Ovary (tissue), 9 donors: ENCODE measurements around the gene EXOC7. TPM values are rescaled to one million over a fixed set of nuclear protein-coding genes. Genes with fewer than 3 reads are reported as not detected.

ENCODE experiments used
- DNase-seq, 5 donors: peaks; one replicate each; pipeline ENCODE4 v3.0.0-alpha.2; 2019 to 2020
- H3K27ac ChIP-seq, 2 donors: fragments of 200-600 bp; one replicate each; pipeline versions ENCODE4 v1.5.1 to v1.8.0; 2019 to 2022
- H3K27me3 ChIP-seq: fragments of 200-600 bp; one replicate; pipeline ENCODE4 v1.8.0; 2022
- H3K36me3 ChIP-seq: fragments of 200-600 bp; sonication (generic); one replicate; pipeline ENCODE4 v1.5.1; 2019
- H3K4me1 ChIP-seq: one replicate; pipeline ENCODE4 v1.8.1; 2013; ENCODE audit warnings: mild to moderate bottlenecking, moderate library complexity; ENCODE audit not compliant: insufficient read depth
- H3K4me3 ChIP-seq: fragments of 200-600 bp; sonication (generic); one replicate; pipeline ENCODE4 v1.5.1; 2017
- H3K9me3 ChIP-seq, 2 donors: fragments of 200-600 bp in 1 of 2; sonication (generic) in 1 of 2; one replicate each; pipeline versions ENCODE4 v1.5.1 to v1.8.1; 2013 to 2019; ENCODE audit warnings: mild to moderate bottlenecking in 1 of 2, moderate library complexity in 1 of 2
- EP300 ChIP-seq: sonication (generic); formaldehyde crosslinking; IDR thresholded peaks from one replicate; pipeline ENCODE4 v1.6.1; 2017; ENCODE audit warnings: antibody characterized with exemption
- POLR2A ChIP-seq: fragments of 450-650 bp; IDR thresholded peaks from one replicate; pipeline ENCODE4 v1.6.1; 2017; ENCODE audit warnings: antibody characterized with exemption, mild to moderate bottlenecking, moderate library complexity
- WGBS, 3 donors: extraction: QIAGEN DNeasy Blood & Tissue Kit in 1 of 3; methylation state at CpG; one replicate each; pipeline versions ENCODE4 v1.1.5 to v1.1.7; 2013 to 2017; 5-methylcytosine and 5-hydroxymethylcytosine counted together
- intact Hi-C, 4 donors: fragments of 100-400 bp; cut with DNase I; formaldehyde crosslinking; loops; one replicate each; pipeline versions ENCODE4 v1.11.0 to v1.15.1; 2022 to 2023
- polyA plus RNA-seq, 2 donors: library from polyadenylated mRNA; stranded (reverse); fragments of 200-250 nt in 1 of 2; fragments of 350-450 nt in 1 of 2; fragmentation: Illumina TruSeq in 1 of 2; extraction: RNeasy Lipid Tissue Mini Kit (QIAGEN cat#74804) in 1 of 2; gene quantifications; one replicate each; pipeline ENCODE4 v1.2.3, GENCODE V29; 2013 to 2014
- total RNA-seq, 7 donors: library from RNA; depleted of rRNA in 2 of 7; stranded (reverse); fragments of >200 nt in 2 of 7; fragmentation: NEBNext Ultra II Directional in 3 of 7; extraction: Animal tissue kit (Norgen Biotek cat#: 25700) in 3 of 7; gene quantifications; one replicate each; pipeline versions ENCODE4 v1.1.0 to v1.2.4, GENCODE V29; 2016 to 2023
- TF ChIP-seq, protein P1 (sequence below), 3 donors: fragments of 450-650 bp in 2 of 3; fragments of 200-600 bp in 1 of 3; IDR thresholded peaks; one replicate each; pipeline versions ENCODE4 v1.5.1 to v1.8.0; 2016 to 2022; ENCODE audit warnings: antibody characterized with exemption in 3 of 3, mild to moderate bottlenecking in 1 of 3
- donor health status: DM: no; HTN: no; CAD: no; lungs with moderate emphysema.
- donor health status: DM: no; HTN: no; CAD: no.
- donor health status: Bipolar disorder and iron deficiency.
- donor health status: DM: yes; HTN: yes; CAD: no.
- donor health status: DM: no; HTN: no; CAD: no.
- donor health status: DM: yes; HTN: yes; CAD: no.

Gene EXOC7
- total and polyA plus RNA-seq, 9 donors = 46.9 to 121 (median 114) TPM

- Histone ChIP-seq H3K4me1 (no peaks in the 10 kb centered on the region), H3K9me3 (no peaks in the 10 kb centered on the region), H3K36me3 (no peaks in the 10 kb centered on the region), H3K27ac (no peak overlapping the region), H3K4me3 (no peak overlapping the region), H3K27me3 (no peaks in the 10 kb centered on the region)
- intact Hi-C loops = no loop called here
- WGBS, 3 donors = 87 to 91% (median 90%) methylated on average over 2 of the region's 2 CpGs
- TF ChIP-seq, protein P1, sequence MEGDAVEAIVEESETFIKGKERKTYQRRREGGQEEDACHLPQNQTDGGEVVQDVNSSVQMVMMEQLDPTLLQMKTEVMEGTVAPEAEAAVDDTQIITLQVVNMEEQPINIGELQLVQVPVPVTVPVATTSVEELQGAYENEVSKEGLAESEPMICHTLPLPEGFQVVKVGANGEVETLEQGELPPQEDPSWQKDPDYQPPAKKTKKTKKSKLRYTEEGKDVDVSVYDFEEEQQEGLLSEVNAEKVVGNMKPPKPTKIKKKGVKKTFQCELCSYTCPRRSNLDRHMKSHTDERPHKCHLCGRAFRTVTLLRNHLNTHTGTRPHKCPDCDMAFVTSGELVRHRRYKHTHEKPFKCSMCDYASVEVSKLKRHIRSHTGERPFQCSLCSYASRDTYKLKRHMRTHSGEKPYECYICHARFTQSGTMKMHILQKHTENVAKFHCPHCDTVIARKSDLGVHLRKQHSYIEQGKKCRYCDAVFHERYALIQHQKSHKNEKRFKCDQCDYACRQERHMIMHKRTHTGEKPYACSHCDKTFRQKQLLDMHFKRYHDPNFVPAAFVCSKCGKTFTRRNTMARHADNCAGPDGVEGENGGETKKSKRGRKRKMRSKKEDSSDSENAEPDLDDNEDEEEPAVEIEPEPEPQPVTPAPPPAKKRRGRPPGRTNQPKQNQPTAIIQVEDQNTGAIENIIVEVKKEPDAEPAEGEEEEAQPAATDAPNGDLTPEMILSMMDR (IDR thresholded peaks at IDR 0.05) = no peak
- TF ChIP-seq EP300 (no peak), POLR2A (no peak)
- no peak for DNase-seq
These were observed 8.4 kb upstream of the EXOC7 start for GRCh38 chr17:76111956-76112355.

GRCh38 chr17:76107509-76107908 lies 3.9 kb upstream of the EXOC7 start:
- Histone ChIP-seq H3K4me1 (peaks cover 10% of the 10 kb centered on the region), H3K9me3 (no peaks in the 10 kb centered on the region), H3K27me3 (no peaks in the 10 kb centered on the region), H3K4me3 (no peak overlapping the region), H3K27ac (no peak overlapping the region), H3K36me3 (no peaks in the 10 kb centered on the region)
- 82 to 88% (median 84%) methylated on average over 6 of the region's 6 CpGs for WGBS, 3 donors
- intact Hi-C loops = no loop called here
- no peak for DNase-seq
- TF ChIP-seq, protein P1 (IDR thresholded peaks at IDR 0.05) = no peak
- TF ChIP-seq EP300 (no peak), POLR2A (no peak)

DNA sequence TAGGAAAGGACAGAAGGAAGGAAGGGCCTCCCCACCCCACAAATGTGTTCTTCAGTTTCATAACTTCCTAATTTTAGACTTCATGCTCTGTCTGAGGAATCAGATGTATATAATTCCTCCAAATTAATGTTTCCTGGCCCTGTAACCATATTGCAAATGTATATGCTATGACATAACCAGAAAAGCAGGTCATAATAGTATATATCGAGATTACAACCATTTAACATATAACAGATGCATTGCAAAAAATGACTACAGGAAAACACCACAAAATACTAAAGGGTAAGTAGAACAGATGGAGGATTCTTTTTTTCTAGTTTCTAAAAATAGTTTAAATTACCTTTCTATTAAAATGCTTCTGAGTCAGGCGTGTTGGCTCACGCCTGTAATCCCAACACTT lies 3.1 kb upstream of the EXOC7 start:
- Histone ChIP-seq H3K27ac (no peak overlapping the region), H3K9me3 (no peaks in the 10 kb centered on the region), H3K36me3 (no peaks in the 10 kb centered on the region), H3K4me3 (no peak overlapping the region), H3K27me3 (no peaks in the 10 kb centered on the region), H3K4me1 (peaks cover 13% of the 10 kb centered on the region)
- 67 to 77% (median 67%) methylated on average over 3 of the region's 3 CpGs for WGBS, 3 donors
- DNase-seq = no peak
- TF ChIP-seq POLR2A (no peak), EP300 (no peak)
- TF ChIP-seq, protein P1 (IDR thresholded peaks at IDR 0.05) = no peak
- intact Hi-C loops = no loop called here

DNA sequence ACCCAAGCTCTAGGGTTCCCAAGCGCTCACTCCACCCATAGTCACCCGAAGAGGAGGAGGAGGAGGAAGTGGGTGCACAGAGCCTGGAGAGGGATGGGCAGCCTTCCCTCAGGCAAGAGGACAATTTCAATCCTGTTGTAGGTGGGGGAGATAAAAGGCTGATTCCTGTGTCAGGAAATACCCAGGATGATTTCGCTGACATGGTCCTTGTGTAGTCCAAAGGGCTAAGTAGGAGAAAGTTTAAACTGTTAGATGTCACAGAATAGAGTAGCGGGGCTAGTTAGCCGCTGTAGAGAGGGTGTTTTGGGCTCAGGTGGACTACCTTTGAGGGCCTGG lies 1.3 kb upstream of the EXOC7 start:
- Histone ChIP-seq H3K27me3 (no peaks in the 10 kb centered on the region), H3K9me3 (no peaks in the 10 kb centered on the region), H3K4me3 (no peak overlapping the region), H3K36me3 (no peaks in the 10 kb centered on the region), H3K27ac (no peak overlapping the region), H3K4me1 (peaks cover 13% of the 10 kb centered on the region)
- no peak for DNase-seq
- WGBS, 3 donors = 74 to 77% (median 76%) methylated on average over 5 of the region's 5 CpGs
- TF ChIP-seq EP300 (no peak), POLR2A (no peak)
- TF ChIP-seq, protein P1 (IDR thresholded peaks at IDR 0.05) = no peak
- intact Hi-C loops = loop anchor here in 1 of 4 donors (5.0 kb wide), 1 partner anchor 93 kb away; no protein-coding TSS in a partner anchor
